Pancreas (tissue), 10 donors: ENCODE measurements around the gene KLB. TPM values are rescaled to one million over a fixed set of nuclear protein-coding genes. Genes with fewer than 3 reads are reported as not detected.
"Not testable (repeated sequence)": the region's sequence is repeated elsewhere in the genome, so short reads cannot be mapped to it uniquely, and the experiment has no call there.

Experiments
- ATAC-seq, 4 donors: fragments of 200-7000 bp; cut with Tn5 transposase; one replicate each; pipeline versions ENCODE4 v1.8.0 to v1.9.1; 2020; ENCODE audit warnings: mild to moderate bottlenecking in 4 of 4, moderate library complexity in 4 of 4
- DNase-seq, 6 donors: peaks; one replicate each; pipeline ENCODE4 v3.0.0-alpha.2; 2020
- FAIRE-seq: peaks from 2 replicates; lab custom pipeline; 2012; peaks lifted over from hg19 to GRCh38; lab: Jason Lieb, UNC
- H3K27ac ChIP-seq, 4 donors: fragments of 200-600 bp; sonication (generic); 1 replicate in 3 of 4; 2 replicates in 1 of 4; pipeline versions ENCODE4 v1.5.0 to v1.8.0; 2020
- H3K27me3 ChIP-seq, 4 donors: fragments of 200-600 bp; one replicate each; pipeline ENCODE4 v1.8.0; 2021
- H3K36me3 ChIP-seq, 3 donors: fragments of 200-600 bp; sonication (generic) in 1 of 3; one replicate each; pipeline versions ENCODE4 v1.5.0 to v1.8.0; 2020 to 2021
- H3K4me1 ChIP-seq, 3 donors: fragments of 200-600 bp; one replicate each; pipeline ENCODE4 v1.8.0; 2021
- H3K4me3 ChIP-seq, 4 donors: fragments of 200-600 bp; sonication (generic) in 2 of 4; one replicate each; pipeline versions ENCODE4 v1.5.0 to v1.8.0; 2020 to 2021
- H3K9me3 ChIP-seq, 4 donors: fragments of 200-600 bp; one replicate each; pipeline ENCODE4 v1.8.0; 2021
- CTCF ChIP-seq, 4 donors: fragments of 200-600 bp; sonication (generic) in 3 of 4; IDR thresholded peaks; one replicate each; pipeline versions ENCODE4 v1.5.0 to v1.8.0; 2021; ENCODE audit warnings: antibody characterized with exemption in 4 of 4
- WGBS, 2 donors: extraction: QIAGEN DNeasy Blood & Tissue Kit; methylation state at CpG; one replicate each; pipeline ENCODE4 v1.1.7; 2013; 5-methylcytosine and 5-hydroxymethylcytosine counted together
- intact Hi-C, 3 donors: fragments of 100-400 bp; cut with DNase I; formaldehyde crosslinking; loops; one replicate each; pipeline versions ENCODE4 v1.11.1 to v1.14.2; 2022
- polyA plus RNA-seq, 2 donors: library from polyadenylated mRNA; stranded (reverse); fragments of 200-250 nt; gene quantifications; one replicate each; pipeline ENCODE4 v1.2.3, GENCODE V29; 2013
- total RNA-seq, 6 donors: library from RNA; stranded (reverse); fragmentation: NEBNext Ultra II Directional in 4 of 6; extraction: Animal tissue kit (Norgen Biotek cat#: 25700) in 4 of 6; gene quantifications; one replicate each; pipeline versions ENCODE4 v1.2.1 to v1.2.4, GENCODE V29; 2021 to 2023
- donor health status: healthy with polysubstance abuse.
- donor health status: DM: no; HTN: no; CAD: no; lungs with moderate emphysema.
- donor health status: DM: no; HTN: no; CAD: no.
- donor health status: control.
- donor health status: control.
- donor health status: Bipolar disorder and iron deficiency.
- donor health status: DM: yes; HTN: yes; CAD: no.
- donor health status: DM: no; HTN: no; CAD: no.
- donor health status: DM: no; HTN: no; CAD: no.
- donor health status: DM: yes; HTN: yes; CAD: no.

The KLB gene
- total RNA-seq (1 to 10 TPM; 1.2 to 4.6 (median 2.7) TPM), polyA plus RNA-seq (1 to 10 TPM in 1 of 2 donors, under 1 TPM in 1; 0.94 to 1.1 TPM)

DNA sequence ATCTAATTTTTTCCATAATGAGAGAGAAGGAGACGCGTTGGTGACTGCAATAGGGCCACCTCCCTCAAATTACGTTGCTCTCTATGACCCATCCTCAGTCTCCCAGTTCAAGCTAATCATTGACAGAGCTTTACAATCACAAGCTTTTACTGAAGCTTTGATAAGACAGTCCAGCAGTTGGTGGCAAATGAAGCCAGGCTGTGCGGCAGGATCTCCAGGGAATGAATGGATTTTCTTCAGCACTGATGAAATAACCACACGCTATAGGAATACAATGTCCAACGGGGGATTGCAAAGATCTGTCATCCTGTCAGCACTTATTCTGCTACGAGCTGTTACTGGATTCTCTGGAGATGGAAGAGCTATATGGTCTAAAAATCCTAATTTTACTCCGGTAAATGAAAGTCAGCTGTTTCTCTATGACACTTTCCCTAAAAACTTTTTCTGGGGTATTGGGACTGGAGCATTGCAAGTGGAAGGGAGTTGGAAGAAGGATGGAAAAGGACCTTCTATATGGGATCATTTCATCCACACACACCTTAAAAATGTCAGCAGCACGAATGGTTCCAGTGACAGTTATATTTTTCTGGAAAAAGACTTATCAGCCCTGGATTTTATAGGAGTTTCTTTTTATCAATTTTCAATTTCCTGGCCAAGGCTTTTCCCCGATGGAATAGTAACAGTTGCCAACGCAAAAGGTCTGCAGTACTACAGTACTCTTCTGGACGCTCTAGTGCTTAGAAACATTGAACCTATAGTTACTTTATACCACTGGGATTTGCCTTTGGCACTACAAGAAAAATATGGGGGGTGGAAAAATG lies at the start of gene KLB:
TSS of gene KLB (plus strand) at position 168 of the 821 bp plus-strand sequence. CDS start at position 188, 20 bp downstream.
- DNase-seq (peak in 2 of 6 donors; percentile 31 to 46), FAIRE-seq (peak; percentile 37), ATAC-seq (peak; percentile 79 to 87 (median 82))
- Histone ChIP-seq H3K27me3 (no peaks in the 10 kb centered on the region), H3K4me1 (peaks cover 3 to 4% (median 3%) of the 10 kb centered on the region in 3 donors), H3K9me3 (no peaks in the 10 kb centered on the region), H3K36me3 (no peaks in the 10 kb centered on the region), H3K27ac (peak within 1 kb of the TSS in 3 of 4 donors; percentile 38 to 82 (median 70)), H3K4me3 (peak within 1 kb of the TSS in 3 of 4 donors; percentile 1 to 38 (median 22))
- TF ChIP-seq CTCF (IDR thresholded peaks at IDR 0.05) = no peak
- intact Hi-C loops = no loop called here
- WGBS, 2 donors = 12 to 14% methylated on average over 12 of the region's 12 CpGs

- WGBS, 2 donors = 37 to 50% methylated on average over 1 of the region's 1 CpG
- H3K27me3 ChIP-seq = no peaks in the 10 kb centered on the region
- intact Hi-C loops = no loop called here
- no peaks in the 10 kb centered on the region for H3K36me3 ChIP-seq
- TF ChIP-seq CTCF (IDR thresholded peaks at IDR 0.05) = no peak
- peak overlapping the region in 2 of 4 donors; percentile 25 to 46 for H3K27ac ChIP-seq
- peaks cover 7 to 34% (median 27%) of the 10 kb centered on the region in 3 donors for H3K4me1 ChIP-seq
- no peak overlapping the region for H3K4me3 ChIP-seq
- ATAC-seq (no peak), FAIRE-seq (no peak), DNase-seq (no peak)
- no peaks in the 10 kb centered on the region for H3K9me3 ChIP-seq
These were observed 49.7 kb upstream of the KLB start for GRCh38 chr4:39357002-39357401.

DNA sequence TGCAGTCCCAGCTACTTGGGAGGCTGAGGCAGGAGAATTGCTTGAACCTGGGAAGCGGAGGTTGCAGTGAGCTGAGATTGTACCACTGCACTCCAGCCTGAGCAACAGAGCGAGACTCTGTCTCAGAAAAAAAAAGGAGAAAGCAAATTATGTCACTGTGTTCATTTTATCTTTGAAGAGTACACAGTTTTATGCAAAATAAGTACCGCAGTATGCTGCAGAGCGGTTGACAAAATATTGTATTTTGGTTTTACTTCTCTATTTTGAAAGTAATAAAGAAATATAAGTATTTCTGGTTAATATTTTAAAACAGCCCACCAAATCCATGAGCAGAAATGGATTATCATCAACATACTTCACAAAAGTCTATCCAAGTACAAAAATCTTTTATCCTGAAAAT lies 46.1 kb upstream of the KLB start:
- ATAC-seq, H3K27ac ChIP-seq, H3K4me3 ChIP-seq, DNase-seq, H3K27me3 ChIP-seq, FAIRE-seq, H3K36me3 ChIP-seq, H3K9me3 ChIP-seq, intact Hi-C loops: not testable (repeated sequence)
- peaks cover 12 to 35% (median 18%) of the 10 kb centered on the region in 3 donors for H3K4me1 ChIP-seq
- whole genome bisulfite sequencing, 2 donors = 98% methylated on average over 4 of the region's 4 CpGs

GRCh38 chr4:39362827-39363226 lies 43.9 kb upstream of the KLB start:
- no peak for FAIRE-seq
- ATAC-seq = no peak
- peaks cover 9 to 26% (median 12%) of the 10 kb centered on the region in 3 donors for H3K4me1 ChIP-seq
- no peak overlapping the region for H3K27ac ChIP-seq
- H3K27me3 ChIP-seq = no peaks in the 10 kb centered on the region
- H3K9me3 ChIP-seq = no peaks in the 10 kb centered on the region
- whole genome bisulfite sequencing, 2 donors = 28 to 44% methylated on average over 3 of the region's 3 CpGs
- H3K4me3 ChIP-seq = no peak overlapping the region
- H3K36me3 ChIP-seq = no peaks in the 10 kb centered on the region
- DNase-seq = no peak
- TF ChIP-seq CTCF (IDR thresholded peaks at IDR 0.05) = no peak
- intact Hi-C loops = no loop called here

DNA sequence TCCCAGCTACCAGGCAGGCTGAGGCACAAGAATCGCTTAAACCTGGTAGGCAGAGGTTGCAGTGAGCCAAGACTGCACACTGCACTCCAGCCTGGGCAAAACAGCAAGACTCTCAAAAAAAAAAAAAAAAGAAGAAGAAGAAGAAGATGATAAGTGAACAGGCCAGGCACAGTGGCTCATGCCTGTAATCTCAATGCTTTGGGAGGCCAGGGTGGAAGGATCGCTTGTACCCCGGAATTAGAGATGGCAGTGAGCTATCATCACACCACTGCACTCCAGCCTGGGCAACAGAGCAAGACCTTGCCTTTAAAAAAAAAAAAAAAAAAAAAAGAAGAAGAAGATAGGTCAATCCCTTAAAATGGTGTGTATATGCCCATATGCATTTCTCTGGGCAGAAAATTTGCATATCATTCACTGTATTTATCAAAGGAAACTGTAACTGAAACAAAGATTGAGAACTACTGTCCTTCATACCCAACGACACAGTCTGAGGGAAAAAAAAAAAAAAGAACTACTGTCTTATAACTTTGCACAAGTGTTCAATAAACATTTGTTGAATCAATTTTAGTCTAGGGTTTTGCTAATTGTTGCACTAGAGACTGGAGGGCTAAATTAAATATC lies 42.8 kb upstream of the KLB start:
- Histone ChIP-seq H3K9me3 (no peaks in the 10 kb centered on the region), H3K4me3 (no peak overlapping the region), H3K27ac (no peak overlapping the region), H3K27me3 (no peaks in the 10 kb centered on the region), H3K36me3 (no peaks in the 10 kb centered on the region), H3K4me1 (peaks cover 5 to 23% (median 9%) of the 10 kb centered on the region in 3 donors)
- 57 to 74% methylated on average over 4 of the region's 4 CpGs for WGBS, 2 donors
- FAIRE-seq (no peak), DNase-seq (no peak), ATAC-seq (no peak)
- intact Hi-C loops = no loop called here
- no peak for TF ChIP-seq CTCF (IDR thresholded peaks at IDR 0.05)
